GM12891 (cell line): ENCODE data around the gene PIGA.
"Not testable (repeated sequence)": the region's sequence is repeated elsewhere in the genome, so short reads cannot be mapped to it uniquely, and the experiment has no call there.

Experiments used
- DNase-seq: peaks from one replicate; pipeline ENCODE4 v3.0.0; 2011; ENCODE audit warnings: low spot score; ENCODE audit not compliant: insufficient read length
- FAIRE-seq: peaks from 2 replicates; lab custom pipeline; 2011; peaks lifted over from hg19 to GRCh38; lab: Jason Lieb, UNC
- PAX5 ChIP-seq: IDR thresholded peaks from 2 replicates; pipeline ENCODE4 v1.6.1; 2011; ENCODE audit warnings: low read length, moderate library complexity, mild to moderate bottlenecking; ENCODE audit not compliant: insufficient read depth, severe bottlenecking
- POLR2A ChIP-seq: IDR thresholded peaks from 2 replicates; pipeline ENCODE4 v1.6.1; 2011; ENCODE audit warnings: low read depth, low read length, control low read depth
- POLR2AphosphoS5 ChIP-seq: IDR thresholded peaks from 2 replicates; pipeline ENCODE4 v1.6.1; 2011; ENCODE audit warnings: low read depth, low read length, control low read depth
- POU2F2 ChIP-seq: IDR thresholded peaks from 2 replicates; pipeline ENCODE4 v1.6.1; 2011; ENCODE audit warnings: low read depth, mild to moderate bottlenecking, control low read depth, low read length, moderate library complexity
- SPI1 ChIP-seq: IDR thresholded peaks from 2 replicates; pipeline ENCODE4 v1.6.1; 2011; ENCODE audit warnings: low read depth, low read length, control low read depth
- TAF1 ChIP-seq: IDR thresholded peaks from 2 replicates; pipeline ENCODE4 v1.6.1; 2011; ENCODE audit warnings: low read depth, low read length, control low read depth

The PIGA gene

DNA sequence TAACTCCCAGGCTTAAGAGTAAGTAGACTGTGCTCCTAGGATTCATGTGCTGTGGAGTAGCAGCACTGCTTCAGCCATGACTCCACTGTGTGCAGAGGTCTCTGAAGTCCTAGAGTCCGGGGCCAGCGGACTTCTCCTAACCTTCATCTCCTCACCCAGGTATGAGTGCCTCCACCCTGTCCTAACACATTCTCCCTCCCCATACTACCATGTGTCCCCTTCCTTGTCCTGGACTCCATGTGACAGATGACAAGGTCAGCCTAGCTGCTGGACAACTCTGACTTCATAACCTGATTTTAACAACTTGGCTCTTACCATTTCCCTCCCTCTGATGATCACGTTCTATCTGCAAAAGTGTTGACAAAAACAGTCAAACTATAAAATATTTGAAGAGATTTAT is 36.5 kb downstream of the PIGA start:
- TF ChIP-seq POLR2AphosphoS5 (no peak), POU2F2 (no peak), TAF1 (no peak), PAX5 (no peak), POLR2A (no peak)
- FAIRE-seq (no peak), DNase-seq (no peak)

DNA sequence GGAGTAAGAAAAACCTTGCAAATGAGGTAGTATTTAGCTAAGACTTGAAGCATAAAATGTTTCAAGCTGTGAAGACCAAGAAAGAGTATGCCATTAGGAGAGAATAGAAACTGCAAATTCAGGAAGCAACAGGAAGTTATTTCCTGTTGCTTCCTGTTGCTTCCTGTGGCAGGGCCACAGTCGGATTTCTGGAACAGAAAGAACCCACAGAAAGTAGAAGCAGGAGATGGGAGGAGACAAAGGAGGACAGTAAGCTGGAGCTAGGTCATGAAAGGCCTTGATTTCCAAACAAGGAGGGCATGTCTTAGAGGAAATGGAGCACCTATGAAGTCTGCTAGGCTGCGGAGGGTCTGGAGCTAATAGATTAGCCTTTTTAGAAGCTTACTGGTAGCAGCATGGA is 37.1 kb downstream of the PIGA start:
- FAIRE-seq (no peak), DNase-seq (no peak)
- no peak for TF ChIP-seq PAX5

DNA sequence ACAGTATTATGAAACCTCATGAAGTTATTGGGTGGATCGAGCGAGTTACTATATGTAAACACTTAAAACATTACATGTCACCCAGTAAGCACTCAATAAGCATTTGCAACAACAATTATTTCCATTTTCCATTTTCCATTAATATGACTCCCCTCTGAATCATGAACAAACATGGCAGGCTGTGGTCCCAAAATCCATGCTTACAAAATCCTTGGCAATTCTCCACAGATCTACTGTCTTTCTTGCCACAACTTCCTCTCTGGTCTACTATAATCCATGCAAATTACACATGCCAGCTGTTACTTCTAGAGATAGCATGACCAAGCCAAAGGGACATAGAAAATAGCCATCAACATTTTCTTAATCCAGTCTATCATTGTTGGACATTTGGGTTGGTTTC is 41.9 kb downstream of the PIGA start:
- FAIRE-seq (no peak), DNase-seq (no peak)
- TF ChIP-seq POU2F2, result no peak
- no peak for TF ChIP-seq PAX5
- TF ChIP-seq SPI1, result no peak
- TF ChIP-seq POLR2AphosphoS5, result no peak
- TF ChIP-seq POLR2A, result no peak
- no peak for TF ChIP-seq TAF1

GRCh38 chrX:15292861-15293260 is 42.5 kb downstream of the PIGA start:
- no peak for FAIRE-seq
- DNase-seq, result no peak
- TF ChIP-seq POLR2A, result no peak
- no peak for TF ChIP-seq PAX5
- TF ChIP-seq SPI1, result no peak
- TF ChIP-seq POU2F2, result no peak
- no peak for TF ChIP-seq POLR2AphosphoS5
- no peak for TF ChIP-seq TAF1

DNA sequence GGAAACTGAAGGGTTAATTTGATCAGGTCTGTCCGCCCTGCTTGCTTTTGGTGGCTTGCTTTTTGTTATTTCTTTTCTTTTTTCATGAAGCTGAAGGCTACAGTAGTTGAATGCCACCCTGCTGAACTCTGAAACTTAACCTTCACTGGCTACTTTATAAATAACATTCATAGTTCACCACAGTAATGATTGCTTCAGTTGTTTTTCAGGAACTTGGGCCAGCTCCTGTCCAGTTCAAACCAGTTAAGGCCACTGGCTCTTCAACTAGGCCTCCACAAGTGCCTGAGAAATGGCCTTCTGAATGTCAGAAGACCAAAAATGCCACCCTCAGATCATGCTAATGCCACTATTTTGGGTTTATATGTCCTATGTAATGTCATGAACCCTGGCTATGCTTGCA is 57.7 kb downstream of the PIGA start:
- DNase-seq (no peak), FAIRE-seq (no peak)
- TF ChIP-seq POLR2AphosphoS5 (no peak), POU2F2 (no peak), SPI1 (no peak), POLR2A (no peak), PAX5 (no peak), TAF1 (no peak)

DNA sequence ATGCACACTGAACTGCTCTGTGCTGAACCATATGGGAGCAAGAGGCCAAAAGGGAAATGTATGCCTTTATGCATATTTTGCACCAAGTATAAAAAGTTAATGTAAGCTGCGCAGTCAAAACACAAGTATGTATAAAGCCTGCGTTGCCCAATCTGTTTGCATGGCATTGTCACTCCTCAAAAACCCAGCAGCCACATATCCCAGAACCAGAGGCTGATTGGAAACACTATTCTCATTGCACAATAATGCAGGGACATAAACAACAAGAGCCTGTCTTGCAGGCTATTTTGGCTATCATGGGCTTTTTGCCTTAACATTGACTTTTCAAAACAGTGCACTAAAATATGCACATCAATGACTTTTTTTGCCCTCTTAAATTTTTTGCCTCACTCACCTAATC is 60.4 kb downstream of the PIGA start:
- TF ChIP-seq POLR2A, result no peak
- no peak for TF ChIP-seq PAX5
- TF ChIP-seq POLR2AphosphoS5, result no peak
- no peak for TF ChIP-seq TAF1
- TF ChIP-seq SPI1, result no peak
- TF ChIP-seq POU2F2, result no peak
- FAIRE-seq (no peak), DNase-seq (no peak)

DNA sequence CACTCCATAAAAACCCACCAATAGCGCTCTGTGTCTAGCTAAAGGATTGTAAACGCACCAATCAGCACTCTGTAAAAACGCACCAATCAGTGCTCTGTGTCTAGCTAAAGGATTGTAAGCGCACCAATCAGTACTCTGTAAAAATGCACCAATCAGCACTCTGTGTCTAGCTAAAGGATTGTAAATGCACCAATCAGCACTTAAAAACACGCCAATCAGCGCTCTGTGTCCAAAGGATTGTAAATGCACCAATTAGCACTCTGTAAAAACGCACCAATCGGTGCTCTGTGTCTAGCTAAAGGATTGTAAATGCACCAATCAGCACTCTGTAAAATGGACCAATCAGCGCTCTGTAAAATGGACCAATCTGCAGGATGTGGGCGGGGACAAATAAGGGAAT is 62.0 kb downstream of the PIGA start:
- not testable (repeated sequence) for DNase-seq, FAIRE-seq

DNA sequence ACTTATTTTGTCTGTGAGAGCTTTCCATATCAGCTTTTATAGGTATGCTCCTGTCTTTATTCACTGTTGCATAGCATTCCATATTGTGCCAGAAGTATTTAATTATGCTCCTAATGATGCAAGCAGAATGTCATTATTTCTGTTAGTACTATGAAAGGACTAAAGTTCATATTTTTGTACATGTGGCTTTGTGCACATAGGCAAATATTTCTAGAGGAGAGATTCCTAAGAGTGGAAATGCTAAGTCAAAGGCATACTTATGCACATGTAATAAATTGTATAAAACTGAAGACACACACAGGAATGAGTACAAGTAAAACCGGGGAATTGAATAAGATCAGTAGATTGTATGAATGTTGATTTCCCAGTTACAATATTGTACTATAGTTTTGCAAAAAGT is 63.6 kb downstream of the PIGA start:
- no peak for TF ChIP-seq PAX5
- TF ChIP-seq TAF1, result no peak
- no peak for TF ChIP-seq POLR2AphosphoS5
- TF ChIP-seq SPI1, result no peak
- TF ChIP-seq POU2F2, result no peak
- TF ChIP-seq POLR2A, result no peak
- FAIRE-seq (no peak), DNase-seq (no peak)

DNA sequence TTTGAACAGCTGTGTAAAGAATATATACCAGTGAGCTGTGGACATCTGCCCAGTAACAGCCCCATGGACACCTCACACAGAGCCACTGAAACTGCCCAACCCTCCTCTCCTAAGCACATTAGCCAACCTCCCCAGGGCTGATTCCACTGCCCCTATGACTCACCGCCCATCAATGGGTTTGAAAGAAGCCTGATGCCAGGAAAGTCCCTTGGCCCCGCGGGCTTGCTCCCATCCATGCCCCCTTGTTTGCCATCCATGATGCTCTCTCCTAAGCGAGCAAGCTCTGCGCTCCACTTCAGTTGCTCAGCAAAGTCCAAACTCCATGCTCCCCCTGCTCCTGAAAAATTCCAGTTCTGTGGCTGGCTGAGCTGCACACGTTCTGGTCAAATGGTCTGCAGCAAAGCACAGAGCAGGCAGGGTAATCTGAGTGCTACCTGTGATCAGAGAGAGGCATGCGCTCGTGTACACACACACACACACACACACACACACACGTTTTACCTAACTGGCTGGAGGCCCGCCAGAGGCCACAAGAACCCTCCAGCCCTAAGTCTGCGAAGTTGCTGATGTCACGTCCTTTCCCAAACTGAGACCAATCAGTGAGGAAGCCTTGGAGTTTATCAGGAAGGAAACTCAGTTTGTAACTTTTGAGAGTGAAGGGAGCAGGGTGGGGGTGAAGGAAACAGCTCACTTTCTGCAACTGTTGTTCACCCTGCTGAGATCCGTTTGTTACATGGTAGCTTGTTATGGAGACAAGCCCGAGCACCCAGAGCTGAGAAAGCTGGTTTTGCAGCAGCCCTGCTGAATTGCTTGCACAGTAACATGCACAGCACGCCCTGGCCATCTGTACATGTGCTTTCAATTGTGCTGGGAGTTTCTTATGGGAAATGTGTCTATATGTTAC is 65.5 kb downstream of the PIGA start, which contains the start of gene ASB9:
Gene ASB9 (minus strand): TSS at position 466 of the 904 bp plus-strand sequence. CDS start 209 bp downstream, at position 257.
- DNase-seq (no peak), FAIRE-seq (peak; percentile 73)
- TF ChIP-seq POLR2AphosphoS5 (no peak), TAF1 (no peak), POU2F2 (no peak), SPI1 (no peak), POLR2A (no peak), PAX5 (no peak)
